Neural cell (in vitro differentiated cells): ENCODE results near the gene PFKL. TPM values are rescaled to one million over a fixed set of nuclear protein-coding genes. Genes with fewer than 3 reads are reported as not detected.
"Not testable (repeated sequence)": the region's sequence is repeated elsewhere in the genome, so short reads cannot be mapped to it uniquely, and the experiment has no call there.

Source experiments
- H2AFZ ChIP-seq: fragments of 200-600, 300-800 bp; sonication (generic), shearing (Covaris generic); 2 replicates; pipeline ENCODE4 v1.6.0; 2014; ENCODE audit warnings: low read depth, mild to moderate bottlenecking, antibody characterized with exemption, low read length, moderate library complexity
- H3F3A ChIP-seq: fragments of 200-600 bp; shearing (Covaris generic); 2 replicates; pipeline ENCODE4 v1.6.1; 2016; ENCODE audit warnings: mild to moderate bottlenecking, moderate library complexity, mixed read lengths, antibody characterized with exemption, low read length; ENCODE audit not compliant: insufficient read depth, poor library complexity, severe bottlenecking
- H3K27ac ChIP-seq: fragments of 200-600, 300-800 bp; sonication (generic), shearing (Covaris generic); 2 replicates; pipeline ENCODE4 v1.5.1; 2014; ENCODE audit warnings: mild to moderate bottlenecking, low read length, moderate library complexity
- H3K27me3 ChIP-seq: fragments of 300-800, 200-600 bp; sonication (generic), shearing (Covaris generic); 2 replicates; pipeline ENCODE4 v1.6.0; 2014; ENCODE audit warnings: mild to moderate bottlenecking, low read depth, low read length, moderate library complexity; ENCODE audit not compliant: insufficient read depth
- H3K36me3 ChIP-seq: fragments of 300-800, 200-600 bp; sonication (generic), shearing (Covaris generic); 2 replicates; pipeline ENCODE4 v1.5.1; 2014; ENCODE audit warnings: mild to moderate bottlenecking, antibody characterized with exemption, low read length, moderate library complexity; ENCODE audit not compliant: insufficient read depth
- H3K4me2 ChIP-seq: fragments of 300-800, 200-600 bp; sonication (generic), shearing (Covaris generic); 2 replicates; pipeline ENCODE4 v1.6.0; 2014; ENCODE audit warnings: mild to moderate bottlenecking, low read length
- H3K4me3 ChIP-seq: fragments of 300-800, 200-600 bp; sonication (generic), shearing (Covaris generic); 2 replicates; pipeline ENCODE4 v1.5.1; 2014; ENCODE audit warnings: mild to moderate bottlenecking, low read length, moderate library complexity
- H3K79me2 ChIP-seq: fragments of 200-600 bp; shearing (Covaris generic); replicated peaks from 2 replicates; pipeline ENCODE4 v1.6.0; 2014; ENCODE audit warnings: mild to moderate bottlenecking, low read length, moderate library complexity; ENCODE audit not compliant: insufficient read depth
- H3K9ac ChIP-seq: fragments of 300-800, 200-600 bp; sonication (generic), shearing (Covaris generic); 2 replicates; pipeline ENCODE4 v1.6.1; 2016; ENCODE audit warnings: mild to moderate bottlenecking, low read length, mixed read lengths
- H3K9me2 ChIP-seq: fragments of 200-600 bp; shearing (Covaris generic); 2 replicates; pipeline ENCODE4 v1.6.1; 2016; ENCODE audit warnings: mild to moderate bottlenecking, low read length, mixed read lengths; ENCODE audit not compliant: insufficient read depth
- H3K9me3 ChIP-seq: fragments of 200-600, 300-800 bp; sonication (generic), shearing (Covaris generic); 2 replicates; pipeline ENCODE4 v1.6.1; 2016; ENCODE audit warnings: mild to moderate bottlenecking, mixed run types, low read length, moderate library complexity, mixed read lengths
- H4K20me1 ChIP-seq: fragments of 200-600 bp; shearing (Covaris generic); 2 replicates; pipeline ENCODE4 v1.6.1; 2016; ENCODE audit warnings: mild to moderate bottlenecking, mixed run types; ENCODE audit not compliant: insufficient read depth
- CTCF ChIP-seq: fragments of 450-650 bp; IDR thresholded peaks from 2 replicates; pipeline ENCODE4 v1.5.1; 2014; ENCODE audit warnings: antibody characterized with exemption, mild to moderate bottlenecking, moderate library complexity; ENCODE audit not compliant: poor library complexity, severe bottlenecking
- EP300 ChIP-seq: fragments of 450-650 bp; conservative IDR thresholded peaks from 2 replicates; pipeline ENCODE4 v1.6.1; 2014; ENCODE audit warnings: antibody characterized with exemption, mild to moderate bottlenecking, moderate library complexity; ENCODE audit not compliant: poor library complexity, severe bottlenecking
- EZH2 ChIP-seq: fragments of 200-600, 300-800 bp; shearing (Covaris generic), sonication (generic); IDR thresholded peaks from 2 replicates; pipeline ENCODE4 v1.6.1; 2014; ENCODE audit warnings: antibody characterized with exemption, low read length, borderline replicate concordance, mild to moderate bottlenecking; ENCODE audit not compliant: insufficient read depth, poor library complexity, severe bottlenecking
- MXI1 ChIP-seq: fragments of 450-650 bp; conservative IDR thresholded peaks from 2 replicates; pipeline ENCODE4 v1.6.1; 2014; ENCODE audit warnings: antibody characterized with exemption, mild to moderate bottlenecking; ENCODE audit not compliant: poor library complexity, severe bottlenecking
- POLR2AphosphoS5 ChIP-seq: IDR thresholded peaks from 2 replicates; pipeline ENCODE4 v1.6.1; 2012
- RAD21 ChIP-seq: fragments of 450-650 bp; conservative IDR thresholded peaks from 2 replicates; pipeline ENCODE4 v1.6.1; 2014; ENCODE audit warnings: antibody characterized with exemption, mild to moderate bottlenecking, moderate library complexity
- REST ChIP-seq: IDR thresholded peaks from 2 replicates; pipeline ENCODE4 v1.6.1; 2012; ENCODE audit warnings: borderline replicate concordance
- SMC3 ChIP-seq: fragments of 450-650 bp; conservative IDR thresholded peaks from 2 replicates; pipeline ENCODE4 v1.6.1; 2014; ENCODE audit warnings: antibody characterized with exemption, mild to moderate bottlenecking, moderate library complexity; ENCODE audit not compliant: poor library complexity
- TAF1 ChIP-seq: IDR thresholded peaks from 2 replicates; pipeline ENCODE4 v1.6.1; 2012; ENCODE audit warnings: low read depth
- polyA plus RNA-seq: library from polyadenylated mRNA; depleted of rRNA; stranded (reverse); fragments of >200 nt; gene quantifications from 2 replicates; pipeline ENCODE4 v1.2.3, GENCODE V29; 2014

Gene PFKL
- polyA plus RNA-seq, 1 donor from 2014 or later = 79.6 TPM

- TF ChIP-seq REST (no peak), EZH2 (no peak), EP300 (no peak), TAF1 (no peak), SMC3 (no peak), RAD21 (no peak), POLR2AphosphoS5 (no peak), MXI1 (no peak), CTCF (no peak)
- Histone ChIP-seq H3K36me3 (no peaks in the 10 kb centered on the region), H3F3A (no peaks in the 10 kb centered on the region), H3K27me3 (no peaks in the 10 kb centered on the region), H3K4me2 (no peak overlapping the region), H4K20me1 (no peaks in the 10 kb centered on the region), H2AFZ (no peak overlapping the region), H3K9me3 (no peaks in the 10 kb centered on the region), H3K79me2 (no peaks in the 10 kb centered on the region), H3K4me3 (peak overlapping the region; percentile 78), H3K9me2 (no peaks in the 10 kb centered on the region), H3K27ac (no peak overlapping the region), H3K9ac (no peak overlapping the region)
Observed at GRCh38 chr21:44301141-44301540, 1.3 kb downstream of the PFKL start.

GRCh38 chr21:44301961-44302406 lies 2.1 kb downstream of the PFKL start:
- no peak overlapping the region for H3K27ac ChIP-seq
- H3K9me3 ChIP-seq = no peaks in the 10 kb centered on the region
- no peaks in the 10 kb centered on the region for H4K20me1 ChIP-seq
- H3K36me3 ChIP-seq = no peaks in the 10 kb centered on the region
- TF ChIP-seq SMC3 = no peak
- no peak for TF ChIP-seq EZH2
- no peak for TF ChIP-seq EP300
- TF ChIP-seq MXI1 = no peak
- no peak for TF ChIP-seq RAD21
- TF ChIP-seq TAF1 = no peak
- no peak for TF ChIP-seq POLR2AphosphoS5
- no peak for TF ChIP-seq REST
- TF ChIP-seq CTCF = no peak
- H3K9ac ChIP-seq = no peak overlapping the region
- no peak overlapping the region for H2AFZ ChIP-seq
- H3F3A ChIP-seq = no peaks in the 10 kb centered on the region
- H3K4me3 ChIP-seq = no peak overlapping the region
- H3K4me2 ChIP-seq = no peak overlapping the region
- H3K9me2 ChIP-seq = no peaks in the 10 kb centered on the region
- H3K27me3 ChIP-seq = no peaks in the 10 kb centered on the region
- no peaks in the 10 kb centered on the region for H3K79me2 ChIP-seq

- not testable (repeated sequence) for H3K9ac ChIP-seq, H3F3A ChIP-seq, H3K9me3 ChIP-seq, H3K9me2 ChIP-seq, H3K79me2 ChIP-seq, H2AFZ ChIP-seq, H3K27me3 ChIP-seq, H3K36me3 ChIP-seq, H4K20me1 ChIP-seq, H3K4me2 ChIP-seq, H3K27ac ChIP-seq, H3K4me3 ChIP-seq
Observed at GRCh38 chr21:44302573-44303401, 2.9 kb downstream of the PFKL start.
